Colonic mucosa (tissue), 4 donors: Measurements from ENCODE around the gene STK39. TPM values are rescaled to one million over a fixed set of nuclear protein-coding genes. Genes with fewer than 3 reads are reported as not detected.

Experiments used
- DNase-seq: peaks from one replicate; pipeline ENCODE4 v3.0.0-alpha.2; 2020
- H3K27ac ChIP-seq: fragments of 200-600 bp; one replicate; pipeline ENCODE4 v1.8.0; 2021
- H3K27me3 ChIP-seq: fragments of 200-600 bp; one replicate; pipeline ENCODE4 v1.8.0; 2021
- H3K36me3 ChIP-seq: fragments of 200-600 bp; one replicate; pipeline ENCODE4 v1.8.0; 2021
- H3K4me1 ChIP-seq: fragments of 200-600 bp; one replicate; pipeline ENCODE4 v1.8.0; 2021; ENCODE audit warnings: mild to moderate bottlenecking
- H3K4me3 ChIP-seq: fragments of 200-600 bp; one replicate; pipeline ENCODE4 v1.8.0; 2021
- H3K9ac ChIP-seq, 2 donors: one replicate each; pipeline ENCODE4 v1.7.0; 2013; ENCODE audit warnings: control low read depth in 2 of 2, low read depth in 2 of 2, low read length in 2 of 2
- H3K9me3 ChIP-seq: fragments of 200-600 bp; one replicate; pipeline ENCODE4 v1.8.0; 2021
- CTCF ChIP-seq: fragments of 200-600 bp; IDR thresholded peaks from one replicate; pipeline ENCODE4 v1.8.0; 2022; ENCODE audit warnings: antibody characterized with exemption, mild to moderate bottlenecking
- intact Hi-C: fragments of 100-400 bp; cut with DNase I; formaldehyde crosslinking; loops from one replicate; pipeline ENCODE4 v1.14.1; 2022
- total RNA-seq, 2 donors: library from RNA; stranded (reverse); fragmentation: NEBNext Ultra II Directional in 1 of 2; extraction: Animal tissue kit (Norgen Biotek cat#: 25700) in 1 of 2; gene quantifications; one replicate each; pipeline ENCODE4 v1.2.1, GENCODE V29; 2021
- donor health status: healthy.
- donor health status: DM: no; HTN: no; CAD: no.
- donor health status: DM: no; HTN: no; CAD: no.

STK39 gene
- total RNA-seq, 2 donors from 2014 or later = 35.9 to 41.2 TPM

- intact Hi-C loops = no loop called here
- Histone ChIP-seq H3K9ac (no peak overlapping the region), H3K4me1 (peaks cover 4% of the 10 kb centered on the region), H3K27me3 (no peaks in the 10 kb centered on the region), H3K4me3 (no peak overlapping the region), H3K9me3 (no peaks in the 10 kb centered on the region), H3K36me3 (no peaks in the 10 kb centered on the region), H3K27ac (peak overlapping the region; percentile 56)
- TF ChIP-seq CTCF = no peak
- DNase-seq = no peak
Observed at GRCh38 chr2:168210216-168210894, 37.0 kb downstream of the STK39 start.

- H3K36me3 ChIP-seq = no peaks in the 10 kb centered on the region
- no peaks in the 10 kb centered on the region for H3K9me3 ChIP-seq
- no peak for DNase-seq
- intact Hi-C loops = no loop called here
- H3K27me3 ChIP-seq = no peaks in the 10 kb centered on the region
- H3K27ac ChIP-seq = no peak overlapping the region
- H3K4me1 ChIP-seq = peaks cover 4% of the 10 kb centered on the region
- H3K4me3 ChIP-seq = no peak overlapping the region
- no peak overlapping the region for H3K9ac ChIP-seq
- no peak for TF ChIP-seq CTCF
Observed at GRCh38 chr2:168208652-168209051, 38.7 kb downstream of the STK39 start.

- H3K27ac ChIP-seq = peak overlapping the region; percentile 46
Observed at GRCh38 chr2:168207851-168208250, 39.5 kb downstream of the STK39 start.

GRCh38 chr2:168203762-168204693, 43.4 kb downstream of the STK39 start:
- H3K9me3 ChIP-seq = no peaks in the 10 kb centered on the region
- no peaks in the 10 kb centered on the region for H3K27me3 ChIP-seq
- H3K4me3 ChIP-seq = no peak overlapping the region
- intact Hi-C loops = no loop called here
- H3K36me3 ChIP-seq = no peaks in the 10 kb centered on the region
- H3K9ac ChIP-seq = no peak overlapping the region
- no peak overlapping the region for H3K27ac ChIP-seq
- no peak for TF ChIP-seq CTCF
- DNase-seq = no peak
- peaks cover 13% of the 10 kb centered on the region for H3K4me1 ChIP-seq

More at GRCh38 chr2:168207851-168208250, 39.5 kb downstream of the STK39 start:
- H3K36me3 ChIP-seq = no peaks in the 10 kb centered on the region
- H3K27me3 ChIP-seq = no peaks in the 10 kb centered on the region
- H3K9ac ChIP-seq = no peak overlapping the region
- no peak for DNase-seq
- H3K4me1 ChIP-seq = peaks cover 4% of the 10 kb centered on the region
- H3K4me3 ChIP-seq = no peak overlapping the region
- intact Hi-C loops = no loop called here
- no peaks in the 10 kb centered on the region for H3K9me3 ChIP-seq
- no peak for TF ChIP-seq CTCF

DNA sequence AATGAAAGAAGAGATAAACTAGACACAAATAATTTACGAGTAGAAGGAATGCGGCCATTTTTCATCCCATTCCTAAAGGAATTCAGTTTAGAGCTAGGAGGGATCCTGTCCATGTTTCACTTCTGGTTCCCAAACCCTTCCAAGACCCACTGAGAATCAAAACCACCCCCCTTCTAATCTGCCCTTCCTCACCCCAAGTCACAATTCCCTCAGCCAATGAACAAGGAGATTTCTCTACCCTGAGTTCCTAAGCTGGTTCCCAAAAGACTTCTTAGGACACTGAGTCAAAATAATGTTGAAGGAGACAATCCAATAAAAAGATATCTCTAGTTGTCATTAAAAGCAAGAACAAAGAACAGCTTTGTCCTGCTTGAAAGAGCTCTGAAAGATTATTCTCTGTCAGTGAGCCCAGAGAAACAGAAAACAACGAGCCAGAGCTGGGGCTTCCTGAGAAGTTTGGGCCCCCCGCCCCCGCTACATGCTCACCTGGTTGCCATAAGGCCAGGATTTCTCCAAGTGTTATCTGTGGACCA, 45.7 kb downstream of the STK39 start:
- H3K4me3 ChIP-seq = no peak overlapping the region
- H3K4me1 ChIP-seq = peaks cover 8% of the 10 kb centered on the region
- H3K9ac ChIP-seq = no peak overlapping the region

More for the DNA sequence above, 45.7 kb downstream of the STK39 start:
- no peaks in the 10 kb centered on the region for H3K27me3 ChIP-seq
- no peak for DNase-seq
- intact Hi-C loops = no loop called here
- no peak for TF ChIP-seq CTCF
- H3K27ac ChIP-seq = no peak overlapping the region
- H3K9me3 ChIP-seq = no peaks in the 10 kb centered on the region
- H3K36me3 ChIP-seq = no peaks in the 10 kb centered on the region
